Glomerular visceral epithelial cell (primary cell): Measurements from ENCODE around the gene KCNK10.

Source experiments
- DNase-seq: peaks from one replicate; pipeline ENCODE4 v3.0.0-alpha.2; 2016; ENCODE audit errors: extremely low spot score

Gene KCNK10, protein sequence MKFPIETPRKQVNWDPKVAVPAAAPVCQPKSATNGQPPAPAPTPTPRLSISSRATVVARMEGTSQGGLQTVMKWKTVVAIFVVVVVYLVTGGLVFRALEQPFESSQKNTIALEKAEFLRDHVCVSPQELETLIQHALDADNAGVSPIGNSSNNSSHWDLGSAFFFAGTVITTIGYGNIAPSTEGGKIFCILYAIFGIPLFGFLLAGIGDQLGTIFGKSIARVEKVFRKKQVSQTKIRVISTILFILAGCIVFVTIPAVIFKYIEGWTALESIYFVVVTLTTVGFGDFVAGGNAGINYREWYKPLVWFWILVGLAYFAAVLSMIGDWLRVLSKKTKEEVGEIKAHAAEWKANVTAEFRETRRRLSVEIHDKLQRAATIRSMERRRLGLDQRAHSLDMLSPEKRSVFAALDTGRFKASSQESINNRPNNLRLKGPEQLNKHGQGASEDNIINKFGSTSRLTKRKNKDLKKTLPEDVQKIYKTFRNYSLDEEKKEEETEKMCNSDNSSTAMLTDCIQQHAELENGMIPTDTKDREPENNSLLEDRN

DNA sequence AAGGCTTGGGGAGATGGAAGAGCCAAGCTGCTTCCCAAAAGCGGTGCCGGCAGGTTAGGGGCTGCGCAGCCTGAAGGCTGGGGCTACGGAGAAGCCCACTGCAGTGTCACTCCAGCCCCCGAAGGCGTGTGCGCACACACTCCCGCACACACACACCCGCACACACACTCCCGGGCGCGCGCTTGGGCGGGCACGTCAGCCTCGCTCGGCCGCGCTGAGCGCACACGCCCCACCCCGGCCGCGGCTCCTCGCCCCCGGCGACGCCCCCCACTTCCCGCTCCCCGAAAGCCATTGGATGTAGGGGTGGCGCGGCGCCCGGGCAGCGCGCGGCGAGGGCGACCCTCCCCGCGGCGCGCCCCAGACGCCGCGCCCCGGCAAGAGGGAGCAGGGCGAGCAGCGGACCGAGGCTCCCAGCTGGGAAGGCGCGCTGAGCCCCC, at the start of gene KCNK10:
TSS of gene KCNK10 (minus strand) at position 184 of the 437 bp plus-strand sequence. CDS start 471 bp downstream, outside the sequence.
- DNase-seq, result no peak

DNA sequence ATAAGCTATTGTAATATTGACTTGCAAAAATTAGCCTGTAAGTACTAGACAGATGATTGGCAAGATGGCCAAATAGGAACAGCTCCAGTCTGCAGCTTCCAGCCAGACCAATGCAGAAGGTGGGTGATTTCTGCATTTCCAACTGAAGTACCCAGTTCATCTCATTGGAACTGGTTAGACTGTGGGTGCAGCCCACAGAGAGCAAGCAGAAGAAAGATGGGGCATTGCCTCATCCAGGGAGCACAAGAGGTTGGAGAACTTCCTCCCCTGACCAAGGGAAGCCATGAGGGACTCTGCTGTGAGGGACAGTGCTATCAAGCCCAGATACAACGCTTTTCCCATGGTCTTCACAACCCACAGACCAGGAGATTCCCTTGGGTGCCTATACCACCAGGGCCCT, 46.4 kb upstream of the KCNK10 start:
- no peak for DNase-seq

- DNase-seq, result no peak
These were observed 41.8 kb upstream of the KCNK10 start for GRCh38 chr14:88364710-88365413.

DNA sequence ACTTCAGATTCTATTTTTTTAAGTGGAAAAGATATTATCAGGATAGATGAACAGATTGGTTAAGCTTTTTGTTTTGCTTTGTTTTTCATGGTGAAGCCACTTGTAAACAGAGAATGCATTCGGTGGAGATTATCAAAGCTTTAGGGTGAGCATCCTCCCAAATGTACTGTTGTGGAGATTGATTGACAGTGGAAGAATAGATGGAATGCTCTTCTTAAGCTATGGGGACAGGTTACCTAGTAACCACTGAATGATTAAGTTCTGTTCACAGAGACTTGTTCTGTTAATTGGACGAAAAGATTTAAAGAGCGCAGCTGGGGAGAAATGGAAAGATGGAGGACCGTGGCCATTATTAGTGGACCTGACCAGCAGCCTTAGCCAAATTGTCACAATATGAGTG, 40.6 kb upstream of the KCNK10 start:
- no peak for DNase-seq

GRCh38 chr14:88359500-88359899, 36.4 kb upstream of the KCNK10 start:
- DNase-seq, result no peak

DNA sequence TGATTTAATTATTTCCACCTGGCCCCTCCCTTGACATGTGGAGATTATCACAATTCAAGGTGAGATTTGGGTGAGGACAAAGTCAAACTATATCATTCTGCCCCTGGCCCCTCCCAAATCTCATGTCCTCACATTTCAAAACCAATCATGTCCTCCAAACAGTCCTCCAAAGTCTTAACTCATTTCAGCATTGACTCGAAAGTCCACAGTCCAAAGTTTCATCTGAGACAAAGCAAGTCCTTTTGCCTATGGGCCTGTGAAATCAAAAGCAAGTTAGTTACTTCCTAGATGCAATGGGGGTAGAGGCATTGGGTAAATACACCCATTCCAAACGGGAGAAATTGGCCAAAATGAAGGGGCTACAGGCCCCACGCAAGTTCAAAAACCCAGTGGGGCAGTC, 31.3 kb upstream of the KCNK10 start:
- no peak for DNase-seq

DNA sequence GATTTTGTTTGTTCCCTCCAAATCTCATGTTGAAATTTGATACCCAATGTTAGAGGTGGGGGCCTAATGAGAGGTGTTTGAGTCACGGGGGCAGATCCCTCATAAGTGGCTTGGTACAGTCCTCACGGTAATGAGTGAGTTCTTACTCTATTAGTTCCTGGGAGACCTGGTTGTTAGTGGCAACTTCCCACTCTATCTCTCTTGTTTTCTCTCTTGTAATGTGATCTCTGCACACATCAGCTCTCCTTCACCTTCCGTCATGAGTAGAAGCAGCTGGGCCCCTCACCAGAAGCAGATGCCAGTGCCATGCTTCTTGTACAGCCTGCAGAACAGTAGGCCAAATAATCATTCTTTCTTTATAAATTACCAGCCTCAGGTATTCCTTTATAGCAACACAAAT, 29.6 kb upstream of the KCNK10 start:
- DNase-seq, result no peak

DNA sequence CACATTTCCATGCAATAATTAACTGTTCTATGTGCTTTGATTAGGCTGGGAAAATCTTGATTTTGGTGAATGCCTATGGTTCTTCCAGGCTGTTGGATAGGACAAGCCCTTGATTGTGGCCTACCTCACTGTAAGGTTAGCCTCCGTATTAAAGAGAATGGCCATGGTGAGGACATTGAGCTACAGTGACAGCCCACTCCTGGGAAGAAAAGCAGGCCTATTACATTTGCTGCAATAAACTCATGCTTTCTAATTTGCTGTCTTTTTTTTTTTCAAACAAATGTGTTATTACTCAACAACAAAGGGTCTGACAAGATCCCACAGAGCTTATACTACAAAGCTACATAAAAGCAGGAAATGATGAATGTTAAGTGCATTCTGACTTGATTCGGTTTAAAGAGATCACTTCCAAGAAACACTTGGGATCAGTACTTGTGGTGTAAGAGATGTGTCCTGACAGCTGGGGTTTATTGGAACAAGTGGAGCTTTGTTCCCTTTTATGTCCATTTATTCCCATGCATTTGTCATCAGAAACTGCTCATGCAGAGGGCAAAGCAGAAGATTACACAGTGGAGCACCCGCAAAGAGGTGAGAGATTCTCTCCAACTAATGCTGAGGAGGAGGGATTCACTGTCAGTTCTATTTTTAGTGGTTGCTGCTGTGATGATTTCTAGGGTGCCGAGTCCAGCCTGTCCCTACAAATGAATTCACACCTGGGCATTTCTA, 29.1 kb upstream of the KCNK10 start:
- DNase-seq, result no peak

DNA sequence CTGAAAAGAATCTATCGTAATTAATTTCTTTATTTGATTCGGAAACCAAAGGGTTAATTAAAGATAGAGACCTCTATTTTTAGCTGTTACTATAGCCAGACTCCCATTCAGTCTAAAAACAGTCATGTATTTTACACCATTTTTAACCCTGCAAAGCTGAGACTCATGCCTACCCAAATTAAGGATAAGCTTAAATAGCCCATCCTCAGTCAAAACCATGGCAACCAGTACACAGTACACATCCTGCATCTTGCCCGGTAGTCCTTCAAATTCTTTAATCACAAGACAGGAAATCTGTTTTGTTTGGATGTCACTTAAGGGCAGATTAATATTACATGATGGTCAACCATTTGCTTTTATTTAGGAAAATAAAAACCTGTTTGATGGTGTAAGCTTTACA, 25.5 kb upstream of the KCNK10 start:
- no peak for DNase-seq

- DNase-seq, result no peak
These were observed 23.1 kb upstream of the KCNK10 start for GRCh38 chr14:88346048-88346639.

DNA sequence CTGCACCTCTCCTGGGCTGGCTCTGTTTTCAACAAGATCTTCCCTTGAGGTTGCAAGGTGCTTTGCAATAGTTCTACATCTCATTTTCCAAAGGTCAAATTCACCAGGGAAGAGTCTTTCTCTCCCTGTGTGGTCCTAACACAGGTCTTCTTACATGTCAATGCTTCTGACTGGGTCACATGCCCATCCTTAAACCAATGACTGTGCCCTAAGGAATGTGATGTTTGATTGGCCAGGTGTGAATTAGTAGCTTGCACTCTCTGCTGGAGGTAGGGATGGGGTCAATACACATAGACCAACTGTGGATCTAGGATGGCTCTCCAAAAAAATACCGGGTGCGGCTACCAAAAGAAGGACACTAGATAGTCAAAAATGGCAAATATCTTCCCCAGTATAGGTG, 19.9 kb upstream of the KCNK10 start:
- no peak for DNase-seq

- no peak for DNase-seq
These were observed 17.3 kb upstream of the KCNK10 start for GRCh38 chr14:88340357-88340756.

DNA sequence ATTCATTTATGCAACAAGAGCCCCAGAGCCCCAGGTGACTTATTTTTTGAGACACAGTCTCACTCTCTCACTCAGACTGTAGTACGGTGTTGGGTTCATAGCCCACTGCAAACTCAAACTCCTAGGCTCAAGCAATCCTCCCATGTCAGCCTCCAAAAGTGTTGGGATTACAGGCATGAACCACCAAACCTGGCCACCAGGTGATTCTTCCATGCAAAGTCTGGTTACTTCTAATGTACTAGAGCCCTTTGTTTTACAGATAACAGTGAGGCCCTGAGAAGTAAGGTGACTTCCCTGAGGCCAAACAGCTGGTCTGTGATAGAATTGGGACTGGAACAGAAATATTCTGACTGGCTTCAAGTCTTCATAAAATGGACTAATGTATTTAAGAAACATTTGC, 10.0 kb upstream of the KCNK10 start:
- DNase-seq, result no peak

GRCh38 chr14:88327497-88327896, 4.4 kb upstream of the KCNK10 start:
- DNase-seq, result no peak

DNA sequence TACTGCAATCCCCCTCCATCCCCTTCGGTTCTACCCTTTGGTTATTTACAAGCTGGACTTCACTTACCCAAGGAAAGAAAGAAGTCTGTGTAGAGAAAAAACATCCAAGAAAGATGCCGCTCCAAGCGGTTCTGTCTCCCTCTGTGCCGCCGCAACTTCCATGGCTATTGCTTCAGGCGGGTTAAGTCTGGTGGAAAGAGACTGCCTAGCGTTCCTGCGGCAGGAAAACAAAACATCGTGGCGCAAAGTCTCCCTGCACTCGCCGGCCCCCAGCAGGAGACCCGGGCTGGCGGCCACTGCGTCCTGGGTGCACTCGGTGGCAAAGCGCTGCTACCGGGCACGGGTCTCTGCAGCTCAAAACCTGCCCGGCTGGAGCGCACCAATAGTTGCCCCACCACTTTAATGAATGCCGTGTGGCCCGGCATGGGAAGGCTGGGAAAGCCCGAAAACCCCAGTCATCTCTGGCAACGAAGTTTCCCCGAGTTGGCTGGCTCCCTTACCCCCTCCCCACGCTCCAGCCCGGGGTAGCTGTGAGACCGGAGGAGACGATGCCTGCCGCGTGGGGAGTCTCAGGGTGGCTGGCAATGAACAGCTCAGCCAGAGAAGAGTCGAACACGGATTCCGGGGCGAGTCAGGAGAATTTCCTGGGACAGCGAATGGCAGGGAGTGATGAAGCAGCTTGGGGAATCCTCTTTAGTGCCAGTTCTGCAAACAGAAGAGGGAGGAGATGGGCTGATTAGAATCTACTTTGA, 3.5 kb upstream of the KCNK10 start:
- no peak for DNase-seq

- DNase-seq, result no peak
These were observed 2.8 kb upstream of the KCNK10 start for GRCh38 chr14:88325883-88326282.

- no peak for DNase-seq
These were observed 1.9 kb upstream of the KCNK10 start for GRCh38 chr14:88324930-88325329.

DNA sequence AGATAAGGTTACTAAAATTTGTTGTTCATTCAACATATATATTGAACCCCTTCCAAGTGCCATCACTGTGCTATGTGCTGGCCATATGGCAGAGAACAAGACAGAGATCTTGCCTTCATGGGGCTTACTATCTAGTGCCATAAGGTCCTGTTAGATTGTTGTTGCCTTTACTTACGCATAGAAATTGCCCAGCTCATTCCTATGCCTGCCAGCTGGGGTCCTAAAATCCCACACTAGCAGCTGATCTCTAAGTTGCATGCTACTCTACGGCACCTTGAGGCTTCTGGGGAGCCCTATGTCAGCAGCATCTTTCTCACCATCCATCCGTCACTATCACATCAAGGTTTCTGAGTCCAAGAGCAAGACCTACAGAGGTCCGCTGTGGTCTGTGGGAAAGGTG, 1.4 kb upstream of the KCNK10 start:
- DNase-seq, result no peak

GRCh38 chr14:88323523-88324199, 592 bp upstream of the KCNK10 start:
- peak; percentile 58 for DNase-seq

- no peak for DNase-seq
These were observed 474 bp downstream of the KCNK10 start for GRCh38 chr14:88322504-88323085.
